NB4 (cell line): ENCODE data around the gene NHLH2.

Source experiments
- POLR2A ChIP-seq: IDR thresholded peaks from 2 replicates; pipeline ENCODE4 v1.6.1; 2011; ENCODE audit warnings: mild to moderate bottlenecking; ENCODE audit not compliant: insufficient read length; ENCODE audit errors: extremely low read depth
- TF ChIP-seq, protein P1 (sequence below): IDR thresholded peaks from one replicate; pipeline ENCODE4 v1.5.1; 2012; ENCODE audit warnings: low read depth, low read length
- TF ChIP-seq, protein P2 (sequence below): IDR thresholded peaks from 2 replicates; pipeline ENCODE4 v1.6.1; 2011; ENCODE audit warnings: low read depth, low read length

GRCh38 chr1:115813727-115814126 is 27.2 kb downstream of the NHLH2 start:
- TF ChIP-seq, protein P1, sequence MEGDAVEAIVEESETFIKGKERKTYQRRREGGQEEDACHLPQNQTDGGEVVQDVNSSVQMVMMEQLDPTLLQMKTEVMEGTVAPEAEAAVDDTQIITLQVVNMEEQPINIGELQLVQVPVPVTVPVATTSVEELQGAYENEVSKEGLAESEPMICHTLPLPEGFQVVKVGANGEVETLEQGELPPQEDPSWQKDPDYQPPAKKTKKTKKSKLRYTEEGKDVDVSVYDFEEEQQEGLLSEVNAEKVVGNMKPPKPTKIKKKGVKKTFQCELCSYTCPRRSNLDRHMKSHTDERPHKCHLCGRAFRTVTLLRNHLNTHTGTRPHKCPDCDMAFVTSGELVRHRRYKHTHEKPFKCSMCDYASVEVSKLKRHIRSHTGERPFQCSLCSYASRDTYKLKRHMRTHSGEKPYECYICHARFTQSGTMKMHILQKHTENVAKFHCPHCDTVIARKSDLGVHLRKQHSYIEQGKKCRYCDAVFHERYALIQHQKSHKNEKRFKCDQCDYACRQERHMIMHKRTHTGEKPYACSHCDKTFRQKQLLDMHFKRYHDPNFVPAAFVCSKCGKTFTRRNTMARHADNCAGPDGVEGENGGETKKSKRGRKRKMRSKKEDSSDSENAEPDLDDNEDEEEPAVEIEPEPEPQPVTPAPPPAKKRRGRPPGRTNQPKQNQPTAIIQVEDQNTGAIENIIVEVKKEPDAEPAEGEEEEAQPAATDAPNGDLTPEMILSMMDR, result no peak
- TF ChIP-seq POLR2A, result no peak
- TF ChIP-seq, protein P2, sequence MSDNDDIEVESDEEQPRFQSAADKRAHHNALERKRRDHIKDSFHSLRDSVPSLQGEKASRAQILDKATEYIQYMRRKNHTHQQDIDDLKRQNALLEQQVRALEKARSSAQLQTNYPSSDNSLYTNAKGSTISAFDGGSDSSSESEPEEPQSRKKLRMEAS, result no peak
